Right atrium auricular region (tissue), 2 donors: ENCODE measurements around the gene CAMTA2. TPM values are rescaled to one million over a fixed set of nuclear protein-coding genes. Genes with fewer than 3 reads are reported as not detected.

ENCODE experiments used
- DNase-seq: peaks from one replicate; pipeline ENCODE4 v3.0.0-alpha.2; 2019; ENCODE audit warnings: low spot score
- H3K27ac ChIP-seq, 2 donors: fragments of 200-600 bp; sonication (generic); 1 replicate in 1 of 2; 2 replicates in 1 of 2; pipeline ENCODE4 v1.5.1; 2016 to 2019
- H3K27me3 ChIP-seq, 2 donors: fragments of 200-600 bp; sonication (generic); one replicate each; pipeline versions ENCODE4 v1.5.1 to v1.6.0; 2017 to 2019
- H3K36me3 ChIP-seq: fragments of 200-600 bp; sonication (generic); one replicate; pipeline ENCODE4 v1.5.1; 2016
- H3K4me1 ChIP-seq, 2 donors: fragments of 200-600 bp; sonication (generic); one replicate each; pipeline versions ENCODE4 v1.5.1 to v1.6.0; 2017 to 2019
- H3K4me3 ChIP-seq, 2 donors: fragments of 200-600 bp; sonication (generic); 1 replicate in 1 of 2; 2 replicates in 1 of 2; pipeline ENCODE4 v1.5.1; 2017 to 2019; ENCODE audit warnings: mild to moderate bottlenecking in 1 of 2, moderate library complexity in 1 of 2
- H3K9me3 ChIP-seq, 2 donors: fragments of 200-600 bp; sonication (generic); one replicate each; pipeline ENCODE4 v1.5.1; 2019
- total RNA-seq, 2 donors: library from RNA; depleted of rRNA; stranded (reverse); fragments of >200 nt; gene quantifications; one replicate each; pipeline ENCODE4 v1.1.0, GENCODE V29; 2016
- TF ChIP-seq, protein P1 (sequence below), 2 donors: fragments of 200-600 bp; sonication (generic); IDR thresholded peaks; one replicate each; pipeline ENCODE4 v1.5.1; 2019; ENCODE audit warnings: antibody characterized with exemption in 2 of 2

CAMTA2 gene
- total RNA-seq, 2 donors from 2014 or later: 20.3 to 24.7 TPM

DNA sequence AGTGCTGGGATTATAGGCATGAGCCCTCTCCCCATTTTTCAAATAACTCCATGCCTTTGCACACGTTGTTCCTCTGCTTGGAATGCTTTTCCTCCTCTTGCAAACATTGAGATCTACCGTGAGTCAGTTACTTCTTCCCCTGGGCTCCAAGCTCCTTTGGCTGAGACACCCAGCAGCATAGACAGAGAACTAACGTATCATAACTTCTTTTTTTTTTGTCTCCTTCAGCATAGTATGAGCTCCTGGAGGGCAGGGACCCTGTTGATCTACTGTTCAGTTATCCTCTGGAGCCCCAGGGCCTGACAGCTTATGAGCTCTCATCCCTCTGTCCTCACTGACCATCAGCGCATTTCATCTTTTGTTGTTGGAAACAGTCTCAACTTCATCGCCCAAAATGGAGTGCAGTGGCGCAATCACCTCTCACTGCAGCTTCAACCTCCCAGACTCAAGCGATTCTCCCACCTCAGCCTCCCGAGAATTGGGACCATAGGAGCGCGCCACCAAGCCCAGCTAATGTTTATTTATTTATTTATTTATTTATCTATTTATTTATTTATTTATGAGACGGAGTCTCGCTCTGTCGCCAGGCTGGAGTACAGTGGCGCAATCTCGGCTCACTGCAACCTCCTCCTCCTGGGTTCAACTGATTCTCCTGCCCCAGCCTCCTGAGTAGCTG lies 22.0 kb downstream of the CAMTA2 start:
- no peak for DNase-seq
- peak overlapping the region; percentile 85 to 91 for H3K27ac ChIP-seq
- TF ChIP-seq, protein P1, sequence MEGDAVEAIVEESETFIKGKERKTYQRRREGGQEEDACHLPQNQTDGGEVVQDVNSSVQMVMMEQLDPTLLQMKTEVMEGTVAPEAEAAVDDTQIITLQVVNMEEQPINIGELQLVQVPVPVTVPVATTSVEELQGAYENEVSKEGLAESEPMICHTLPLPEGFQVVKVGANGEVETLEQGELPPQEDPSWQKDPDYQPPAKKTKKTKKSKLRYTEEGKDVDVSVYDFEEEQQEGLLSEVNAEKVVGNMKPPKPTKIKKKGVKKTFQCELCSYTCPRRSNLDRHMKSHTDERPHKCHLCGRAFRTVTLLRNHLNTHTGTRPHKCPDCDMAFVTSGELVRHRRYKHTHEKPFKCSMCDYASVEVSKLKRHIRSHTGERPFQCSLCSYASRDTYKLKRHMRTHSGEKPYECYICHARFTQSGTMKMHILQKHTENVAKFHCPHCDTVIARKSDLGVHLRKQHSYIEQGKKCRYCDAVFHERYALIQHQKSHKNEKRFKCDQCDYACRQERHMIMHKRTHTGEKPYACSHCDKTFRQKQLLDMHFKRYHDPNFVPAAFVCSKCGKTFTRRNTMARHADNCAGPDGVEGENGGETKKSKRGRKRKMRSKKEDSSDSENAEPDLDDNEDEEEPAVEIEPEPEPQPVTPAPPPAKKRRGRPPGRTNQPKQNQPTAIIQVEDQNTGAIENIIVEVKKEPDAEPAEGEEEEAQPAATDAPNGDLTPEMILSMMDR (IDR thresholded peaks at IDR 0.05): no peak
- H3K9me3 ChIP-seq: no peaks in the 10 kb centered on the region
- peaks cover 17% of the 10 kb centered on the region for H3K36me3 ChIP-seq
- H3K4me3 ChIP-seq: no peak overlapping the region
- H3K27me3 ChIP-seq: no peaks in the 10 kb centered on the region
- peaks cover 0 to 36% of the 10 kb centered on the region in 2 donors for H3K4me1 ChIP-seq

DNA sequence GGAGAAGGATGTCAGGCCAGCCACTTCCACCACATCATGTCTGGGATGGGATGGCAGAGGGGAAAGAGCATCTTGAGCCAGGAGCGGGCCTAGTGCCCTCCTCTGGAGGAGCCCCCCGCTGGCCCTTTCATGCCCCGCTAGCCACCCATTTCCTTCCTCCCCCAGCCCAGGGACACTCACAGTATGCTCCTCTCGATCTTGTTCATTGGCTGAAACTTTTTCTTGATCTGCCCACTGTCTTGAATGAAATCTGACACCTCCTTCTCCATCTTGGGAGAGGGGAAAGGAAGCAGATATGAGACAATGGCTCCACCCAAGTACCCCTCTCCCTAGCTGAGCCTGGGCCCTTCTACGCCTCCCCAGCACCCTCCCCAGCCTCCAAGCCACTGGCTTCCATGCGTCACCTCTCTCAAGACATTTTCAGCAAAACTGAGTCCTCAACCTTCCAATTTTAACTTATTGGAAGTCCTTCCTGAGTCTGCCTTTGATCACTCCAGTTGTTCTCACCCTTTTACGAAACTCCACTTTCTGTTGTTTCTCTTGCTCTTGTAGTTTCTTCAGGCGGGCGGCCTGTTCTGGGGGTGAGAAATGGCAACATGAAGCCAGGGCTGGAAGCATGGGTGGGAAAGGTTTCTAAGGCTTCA lies 27.1 kb downstream of the CAMTA2 start:
- H3K27ac ChIP-seq: no peak overlapping the region
- H3K4me1 ChIP-seq: peaks cover 0 to 2% of the 10 kb centered on the region in 2 donors
- no peaks in the 10 kb centered on the region for H3K27me3 ChIP-seq
- H3K36me3 ChIP-seq: peaks cover 38% of the 10 kb centered on the region
- TF ChIP-seq, protein P1 (IDR thresholded peaks at IDR 0.05): no peak
- H3K4me3 ChIP-seq: no peak overlapping the region
- H3K9me3 ChIP-seq: no peaks in the 10 kb centered on the region
- no peak for DNase-seq

DNA sequence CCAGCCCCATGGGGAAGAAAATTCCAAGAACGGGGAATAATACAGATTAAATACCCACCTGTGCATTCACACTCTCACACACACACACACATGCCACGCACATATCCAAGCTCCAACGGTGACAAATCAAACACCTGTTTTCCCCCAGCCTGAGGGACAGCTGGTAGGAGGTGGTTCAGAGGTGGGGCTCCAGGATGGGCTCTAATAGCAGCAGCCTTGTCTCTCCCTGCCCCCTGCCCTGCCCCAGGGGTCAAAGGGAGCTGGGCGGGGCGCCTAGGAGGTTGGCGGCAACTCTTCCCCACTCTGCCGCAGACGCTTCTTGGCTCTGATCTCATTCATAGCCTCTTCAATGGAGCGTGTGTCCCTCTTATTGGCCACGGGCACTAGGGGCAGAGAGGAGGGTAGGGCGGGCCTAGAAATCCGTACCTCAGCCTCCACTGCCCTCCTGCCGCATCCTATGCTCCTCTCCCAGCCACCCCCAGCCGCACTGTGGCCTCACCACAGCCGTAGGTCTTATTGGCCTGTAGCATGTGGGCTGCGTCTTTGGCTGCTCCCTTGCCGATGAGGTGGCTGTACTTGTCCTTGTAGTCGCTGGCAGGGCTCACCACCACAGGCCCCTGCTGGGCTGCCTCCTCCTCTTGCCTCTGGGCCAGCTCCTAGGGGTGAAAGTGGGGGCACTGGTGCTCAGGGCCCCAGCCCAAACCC lies 28.1 kb downstream of the CAMTA2 start:
- Histone ChIP-seq H3K36me3 (peaks cover 38% of the 10 kb centered on the region), H3K4me3 (no peak overlapping the region)
- TF ChIP-seq, protein P1 (IDR thresholded peaks at IDR 0.05): no peak

DNA sequence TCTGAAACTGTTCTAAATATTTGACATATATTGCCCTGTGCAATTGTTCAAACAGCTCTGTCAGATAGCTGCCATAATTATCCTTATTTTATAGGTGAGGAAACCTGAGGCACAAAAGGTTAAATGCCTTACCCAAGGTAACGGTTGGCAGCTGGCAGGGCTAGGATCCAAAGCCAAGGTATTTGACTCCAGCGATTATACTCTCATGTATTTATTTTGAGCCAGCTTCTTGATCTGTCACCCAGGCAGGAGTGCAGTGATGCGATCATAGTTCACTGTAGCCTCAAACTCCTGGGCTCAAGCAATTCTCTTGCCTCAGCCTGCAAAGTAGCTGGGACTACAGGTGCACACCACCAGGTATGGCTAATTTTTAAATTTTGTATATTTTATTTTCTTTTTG lies 29.4 kb downstream of the CAMTA2 start:
- Histone ChIP-seq H3K36me3 (peaks cover 38% of the 10 kb centered on the region), H3K4me1 (peaks cover 0 to 4% of the 10 kb centered on the region in 2 donors), H3K9me3 (no peaks in the 10 kb centered on the region), H3K4me3 (no peak overlapping the region), H3K27me3 (no peaks in the 10 kb centered on the region), H3K27ac (no peak overlapping the region)
- TF ChIP-seq, protein P1 (IDR thresholded peaks at IDR 0.05): no peak
- DNase-seq: no peak

More for the DNA sequence above, 28.1 kb downstream of the CAMTA2 start:
- Histone ChIP-seq H3K9me3 (no peaks in the 10 kb centered on the region), H3K27ac (no peak overlapping the region), H3K4me1 (no peaks in the 10 kb centered on the region), H3K27me3 (no peaks in the 10 kb centered on the region)
- no peak for DNase-seq

DNA sequence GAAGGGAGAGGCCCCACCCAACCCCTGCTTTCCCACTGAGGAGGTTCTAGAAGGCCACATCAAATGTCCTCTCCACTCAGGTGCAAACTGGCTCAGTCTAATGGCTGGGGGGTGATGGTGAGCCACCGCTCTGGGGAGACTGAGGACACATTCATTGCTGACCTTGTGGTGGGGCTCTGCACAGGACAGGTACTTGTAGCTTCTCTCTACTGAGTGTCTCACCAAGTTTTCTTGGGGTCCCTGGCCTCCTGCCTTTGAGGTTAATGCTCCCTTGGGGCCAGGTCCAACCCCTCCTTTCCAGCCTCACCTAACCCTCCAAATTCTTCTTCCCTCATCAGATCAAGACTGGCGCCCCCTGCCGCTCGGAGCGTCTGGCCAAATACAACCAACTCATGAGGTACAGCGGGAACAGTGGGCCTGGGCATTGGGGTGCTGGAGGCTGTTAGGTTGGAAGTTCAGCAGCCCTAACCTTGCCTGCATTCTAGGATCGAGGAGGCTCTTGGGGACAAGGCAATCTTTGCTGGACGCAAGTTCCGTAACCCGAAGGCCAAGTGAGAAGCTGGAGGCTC lies 30.9 kb downstream of the CAMTA2 start:
- Histone ChIP-seq H3K4me1 (peaks cover 0 to 11% of the 10 kb centered on the region in 2 donors), H3K9me3 (no peaks in the 10 kb centered on the region), H3K27me3 (no peaks in the 10 kb centered on the region), H3K36me3 (peaks cover 38% of the 10 kb centered on the region), H3K27ac (no peak overlapping the region), H3K4me3 (no peak overlapping the region)
- TF ChIP-seq, protein P1 (IDR thresholded peaks at IDR 0.05): peak in 1 of 2 donors; percentile 31
- no peak for DNase-seq
